ENCODE measurements around the gene AGPAT1.

- TF ChIP-seq EZH2phosphoT487 (IDR thresholded peaks at IDR 0.05; ENCODE audit: unreplicated experiment): no peak
- TF ChIP-seq STAT1 (IDR thresholded peaks at IDR 0.05; ENCODE audit: unreplicated experiment): no peak
- TF ChIP-seq CTCF (conservative IDR thresholded peaks at IDR 0.05; ENCODE audit: low read depth in 2 of 2): no peak
- no peak for TF ChIP-seq EZH2 (IDR thresholded peaks at IDR 0.05; ENCODE audit: low read depth, unreplicated experiment)
- TF ChIP-seq POLR2AphosphoS5 (IDR thresholded peaks at IDR 0.05; ENCODE audit: low read depth): no peak
- TF ChIP-seq, protein P1, sequence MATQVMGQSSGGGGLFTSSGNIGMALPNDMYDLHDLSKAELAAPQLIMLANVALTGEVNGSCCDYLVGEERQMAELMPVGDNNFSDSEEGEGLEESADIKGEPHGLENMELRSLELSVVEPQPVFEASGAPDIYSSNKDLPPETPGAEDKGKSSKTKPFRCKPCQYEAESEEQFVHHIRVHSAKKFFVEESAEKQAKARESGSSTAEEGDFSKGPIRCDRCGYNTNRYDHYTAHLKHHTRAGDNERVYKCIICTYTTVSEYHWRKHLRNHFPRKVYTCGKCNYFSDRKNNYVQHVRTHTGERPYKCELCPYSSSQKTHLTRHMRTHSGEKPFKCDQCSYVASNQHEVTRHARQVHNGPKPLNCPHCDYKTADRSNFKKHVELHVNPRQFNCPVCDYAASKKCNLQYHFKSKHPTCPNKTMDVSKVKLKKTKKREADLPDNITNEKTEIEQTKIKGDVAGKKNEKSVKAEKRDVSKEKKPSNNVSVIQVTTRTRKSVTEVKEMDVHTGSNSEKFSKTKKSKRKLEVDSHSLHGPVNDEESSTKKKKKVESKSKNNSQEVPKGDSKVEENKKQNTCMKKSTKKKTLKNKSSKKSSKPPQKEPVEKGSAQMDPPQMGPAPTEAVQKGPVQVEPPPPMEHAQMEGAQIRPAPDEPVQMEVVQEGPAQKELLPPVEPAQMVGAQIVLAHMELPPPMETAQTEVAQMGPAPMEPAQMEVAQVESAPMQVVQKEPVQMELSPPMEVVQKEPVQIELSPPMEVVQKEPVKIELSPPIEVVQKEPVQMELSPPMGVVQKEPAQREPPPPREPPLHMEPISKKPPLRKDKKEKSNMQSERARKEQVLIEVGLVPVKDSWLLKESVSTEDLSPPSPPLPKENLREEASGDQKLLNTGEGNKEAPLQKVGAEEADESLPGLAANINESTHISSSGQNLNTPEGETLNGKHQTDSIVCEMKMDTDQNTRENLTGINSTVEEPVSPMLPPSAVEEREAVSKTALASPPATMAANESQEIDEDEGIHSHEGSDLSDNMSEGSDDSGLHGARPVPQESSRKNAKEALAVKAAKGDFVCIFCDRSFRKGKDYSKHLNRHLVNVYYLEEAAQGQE (IDR thresholded peaks at IDR 0.05; ENCODE audit: unreplicated experiment): no peak
- no peak for TF ChIP-seq JUNB (IDR thresholded peaks at IDR 0.05; ENCODE audit: unreplicated experiment)
- no peak for TF ChIP-seq ETS1 (IDR thresholded peaks at IDR 0.05)
Observed at GRCh38 chr6:32204268-32204715, 28.4 kb upstream of the AGPAT1 start.

Data from GM23338 (cell line).